SU-DHL-6 (cell line): ENCODE results near the gene DLST.
"Not testable (repeated sequence)": the region's sequence is repeated elsewhere in the genome, so short reads cannot be mapped to it uniquely, and the experiment has no call there.

Experiments used
- CTCF ChIP-seq: fragments of 200-600 bp; sonication (generic); IDR thresholded peaks from one replicate; pipeline ENCODE4 v1.5.1; 2017; ENCODE audit warnings: antibody characterized with exemption, mild to moderate bottlenecking, low read length, moderate library complexity; ENCODE audit not compliant: insufficient read depth, poor library complexity, severe bottlenecking
- EZH2phosphoT487 ChIP-seq: fragments of 200-600 bp; sonication (generic), shearing (Covaris generic); conservative IDR thresholded peaks from 2 replicates; pipeline ENCODE4 v1.6.1; 2018; ENCODE audit warnings: mild to moderate bottlenecking, antibody characterized with exemption, low read length, moderate library complexity, mixed read lengths

- not testable (repeated sequence) for TF ChIP-seq CTCF, EZH2phosphoT487
Measured at GRCh38 chr14:74932936-74933335, 51.2 kb downstream of the DLST start.
